GM12864 (cell line): ENCODE measurements around the gene TRABD.

Source experiments
- DNase-seq: peaks from one replicate; pipeline ENCODE4 v3.0.0-alpha.2; 2011; ENCODE audit warnings: low read depth
- H3K4me3 ChIP-seq: 2 replicates; pipeline ENCODE4 v1.5.1; 2011; ENCODE audit warnings: mild to moderate bottlenecking, low read depth, low read length, control low read depth
- CTCF ChIP-seq: IDR thresholded peaks from 2 replicates; pipeline ENCODE4 v1.5.1; 2011; ENCODE audit warnings: low read depth, mild to moderate bottlenecking, moderate library complexity, low read length, control low read depth, inconsistent platforms; ENCODE audit errors: missing control alignments

TRABD gene

GRCh38 chr22:50194037-50194805 is 8.5 kb downstream of the TRABD start:
- no peak overlapping the region for H3K4me3 ChIP-seq
- TF ChIP-seq CTCF = no peak
- DNase-seq = no peak

GRCh38 chr22:50196256-50196655 is 10.5 kb downstream of the TRABD start:
- no peak for DNase-seq
- no peak overlapping the region for H3K4me3 ChIP-seq
- TF ChIP-seq CTCF = no peak

GRCh38 chr22:50197000-50197800 is 11.5 kb downstream of the TRABD start:
- no peak for DNase-seq
- no peak overlapping the region for H3K4me3 ChIP-seq

DNA sequence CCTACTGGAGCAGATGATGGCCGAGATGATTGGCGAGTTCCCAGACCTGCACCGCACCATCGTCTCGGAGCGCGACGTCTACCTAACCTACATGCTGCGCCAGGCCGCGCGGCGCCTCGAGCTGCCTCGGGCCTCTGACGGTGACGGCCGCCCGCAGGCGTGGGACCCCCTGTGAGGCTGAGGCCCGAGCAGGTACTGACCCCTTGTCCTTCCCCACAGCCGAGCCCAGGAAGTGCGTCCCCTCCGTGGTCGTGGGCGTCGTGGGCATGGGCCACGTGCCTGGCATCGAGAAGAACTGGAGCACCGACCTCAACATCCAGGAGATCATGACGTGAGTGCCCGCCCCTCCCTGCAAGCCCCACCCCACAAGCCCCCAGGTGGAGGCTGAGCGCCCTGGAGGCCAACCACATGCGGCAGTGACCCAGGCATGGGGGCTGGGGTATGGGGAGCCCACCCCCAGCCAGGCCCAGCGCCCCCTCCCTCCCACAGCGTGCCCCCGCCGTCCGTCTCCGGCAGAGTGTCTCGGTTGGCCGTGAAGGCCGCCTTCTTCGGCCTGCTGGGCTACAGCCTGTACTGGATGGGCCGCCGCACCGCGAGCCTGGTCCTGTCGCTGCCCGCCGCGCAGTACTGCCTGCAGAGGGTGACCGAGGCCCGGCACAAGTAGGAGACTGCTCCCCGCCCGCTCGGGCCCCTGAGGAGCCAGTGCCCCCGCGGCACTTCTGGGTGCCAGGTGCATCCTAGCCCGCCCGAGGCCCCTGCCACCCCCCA is 12.3 kb downstream of the TRABD start:
- H3K4me3 ChIP-seq = no peak overlapping the region
- no peak for TF ChIP-seq CTCF

More at GRCh38 chr22:50197000-50197800, 11.5 kb downstream of the TRABD start:
- TF ChIP-seq CTCF = no peak

GRCh38 chr22:50198624-50199017 is 12.9 kb downstream of the TRABD start:
- no peak overlapping the region for H3K4me3 ChIP-seq
- DNase-seq = no peak
- TF ChIP-seq CTCF = no peak

More for the DNA sequence above, 12.3 kb downstream of the TRABD start:
- no peak for DNase-seq

GRCh38 chr22:50199251-50199721 is 13.6 kb downstream of the TRABD start:
- H3K4me3 ChIP-seq = 0 out of 2 replicates have a peak overlapping the region, but pooled peaks have one; percentile 83
- DNase-seq = no peak
- no peak for TF ChIP-seq CTCF
